NCI-H1105 treated with DMSO at 0.1 percent for 48 hours (cell line): ENCODE results near the gene XRN1.
A peak's percentile ranks its signal among the peaks of the same experiment; 100 is the strongest.
"Not testable (repeated sequence)": the region's sequence is repeated elsewhere in the genome, so short reads cannot be mapped to it uniquely, and the experiment has no call there.

Experiments used
- DNase-seq: peaks from one replicate; lab custom pipeline; 2025; lab: John Stamatoyannopoulos, UW

Gene XRN1

GRCh38 chr3:142447852-142448823, at the start of gene XRN1:
XRN1 (minus strand) TSS chr3:142448037; CDS start chr3:142447944, 93 bp downstream.
- peak; percentile 94 for DNase-seq

- DNase-seq = no peak
Measured at GRCh38 chr3:142495103-142495502, 47.3 kb upstream of the XRN1 start.

DNA sequence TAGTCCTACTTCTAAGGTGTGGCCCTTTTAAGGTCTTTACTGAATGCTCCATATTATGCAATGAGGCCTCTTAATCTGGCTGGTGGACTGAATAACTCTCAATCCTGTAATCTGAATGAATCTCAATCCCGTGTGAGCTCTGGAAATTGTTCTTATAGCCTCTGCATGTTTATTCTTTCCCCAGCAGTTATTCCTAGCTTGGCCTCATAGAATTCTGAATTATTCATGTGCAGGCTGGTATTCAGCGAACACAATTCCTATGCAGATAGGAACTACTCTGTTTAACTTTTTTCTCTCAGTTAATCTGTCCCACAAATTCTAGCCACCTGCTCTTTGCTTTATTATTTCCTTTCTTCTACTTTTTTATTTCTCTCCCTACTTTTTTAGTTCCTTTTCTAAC, 44.3 kb upstream of the XRN1 start:
- no peak for DNase-seq

GRCh38 chr3:142489572-142490323, 41.9 kb upstream of the XRN1 start:
- peak; percentile 46 for DNase-seq

DNA sequence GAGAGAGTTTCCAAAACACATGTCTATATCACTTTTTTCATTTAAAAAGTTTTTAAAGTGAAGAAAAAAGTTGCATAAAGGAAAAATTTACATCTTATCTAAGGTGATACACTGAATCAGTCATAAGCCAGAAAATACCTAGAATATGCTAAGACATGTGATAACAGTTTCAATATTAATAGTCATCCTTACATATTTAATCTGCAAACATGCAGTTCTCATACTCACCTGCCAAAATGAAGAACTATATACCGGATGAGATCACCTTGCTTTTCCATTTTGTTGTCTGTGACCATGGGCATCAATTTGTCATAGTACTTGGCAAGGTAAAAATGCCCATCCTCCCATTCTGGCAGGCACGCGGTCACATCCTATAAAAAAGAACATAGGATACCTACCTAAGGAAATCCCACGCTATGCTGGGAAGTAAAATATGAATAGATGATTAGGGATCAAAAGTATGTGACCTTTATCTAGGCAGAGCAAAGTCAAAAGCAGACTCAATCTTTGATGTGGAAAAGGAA, 37.1 kb upstream of the XRN1 start:
- DNase-seq = no peak

- no peak for DNase-seq
Measured at GRCh38 chr3:142481196-142481595, 33.4 kb upstream of the XRN1 start.

- DNase-seq = no peak
Measured at GRCh38 chr3:142470826-142471225, 23.0 kb upstream of the XRN1 start.

DNA sequence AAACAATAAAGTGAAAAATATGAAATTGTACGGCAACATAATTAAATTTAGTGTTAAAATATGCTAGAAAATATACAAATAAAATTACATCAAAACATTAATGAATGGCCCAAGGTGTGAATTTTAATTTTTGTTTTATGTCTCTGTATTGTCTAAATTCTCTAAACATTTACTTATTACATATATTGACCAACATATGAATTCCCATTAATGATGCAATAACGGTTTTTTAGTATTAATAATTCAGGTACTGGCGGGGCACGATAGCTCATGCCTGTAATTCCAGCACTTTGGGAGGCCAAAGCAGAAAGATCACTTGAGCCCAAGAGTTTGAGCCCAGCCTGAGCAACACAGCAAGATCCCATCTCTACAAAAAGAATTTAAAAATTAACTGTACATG, 20.6 kb upstream of the XRN1 start:
- DNase-seq = no peak

- no peak for DNase-seq
Measured at GRCh38 chr3:142467768-142468167, 19.9 kb upstream of the XRN1 start.

GRCh38 chr3:142460689-142461088, 12.9 kb upstream of the XRN1 start:
- DNase-seq = no peak

- DNase-seq = no peak
Measured at GRCh38 chr3:142459929-142460328, 12.1 kb upstream of the XRN1 start.

- DNase-seq = no peak
Measured at GRCh38 chr3:142459096-142459495, 11.3 kb upstream of the XRN1 start.

DNA sequence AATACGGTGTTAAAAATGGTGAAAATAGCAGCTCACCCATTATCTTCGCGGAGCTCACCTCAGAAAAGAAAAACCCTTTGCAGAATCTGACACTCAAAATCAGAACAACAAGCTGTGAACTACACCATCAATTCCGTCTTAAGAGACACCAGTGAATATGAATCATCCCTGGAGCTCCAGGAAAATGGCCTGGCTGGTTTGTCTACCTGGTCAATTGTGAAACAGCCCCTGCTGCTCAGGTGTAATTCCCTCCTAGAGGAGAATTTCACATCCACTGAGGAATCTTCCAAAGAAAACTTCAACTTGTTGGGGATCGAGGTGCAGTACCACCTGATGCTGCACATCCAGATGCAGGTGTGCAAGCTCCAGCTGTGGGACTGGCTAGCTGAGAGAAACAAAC, 3.0 kb upstream of the XRN1 start:
- DNase-seq = no peak

DNA sequence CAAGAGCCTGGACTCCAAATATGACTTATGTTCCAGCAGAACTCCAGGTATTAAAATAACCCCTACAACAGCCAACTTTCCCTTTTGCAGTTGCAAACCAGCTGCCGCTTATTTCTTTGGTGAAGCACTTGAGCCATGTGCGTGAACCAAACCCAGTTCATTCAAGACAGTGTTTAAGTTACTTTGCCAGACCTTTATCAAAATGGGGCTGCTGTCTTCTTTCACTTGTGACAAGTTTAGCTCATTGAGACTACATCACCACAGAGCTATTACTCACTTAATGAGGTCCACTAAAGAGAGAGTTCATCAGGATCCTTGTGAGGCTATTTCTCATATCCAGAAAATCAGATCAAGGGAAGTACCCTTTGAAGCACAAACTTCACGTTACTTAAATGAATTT, 2.4 kb upstream of the XRN1 start:
- DNase-seq = no peak

DNA sequence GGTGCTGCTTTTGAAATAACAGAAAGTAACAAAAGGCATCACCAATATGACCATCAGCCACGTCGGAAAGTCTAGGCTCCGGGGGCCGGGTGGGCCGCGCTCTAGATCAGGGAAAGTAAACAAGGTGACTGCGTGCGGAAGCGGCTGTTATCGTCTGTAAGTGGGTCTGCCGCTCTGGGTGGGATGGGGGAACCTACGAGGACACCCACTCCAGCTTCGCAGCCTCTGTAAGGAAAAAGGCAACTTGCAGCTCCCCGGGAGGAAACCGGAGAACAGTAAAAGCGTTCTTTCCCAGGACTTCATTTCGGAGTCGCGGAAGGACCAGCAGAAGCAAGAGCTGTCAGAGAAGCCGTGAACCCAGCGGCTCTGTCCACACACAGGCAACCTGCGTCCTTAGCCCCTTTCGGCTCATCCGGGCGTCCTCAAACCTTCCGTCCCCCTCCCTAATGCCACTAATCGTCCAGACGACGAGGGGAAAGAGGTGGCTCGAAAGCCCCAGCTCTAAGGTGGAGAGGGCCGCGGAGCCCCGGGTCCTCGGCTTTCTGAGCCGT, 461 bp downstream of the XRN1 start:
- DNase-seq = peak; percentile 59

DNA sequence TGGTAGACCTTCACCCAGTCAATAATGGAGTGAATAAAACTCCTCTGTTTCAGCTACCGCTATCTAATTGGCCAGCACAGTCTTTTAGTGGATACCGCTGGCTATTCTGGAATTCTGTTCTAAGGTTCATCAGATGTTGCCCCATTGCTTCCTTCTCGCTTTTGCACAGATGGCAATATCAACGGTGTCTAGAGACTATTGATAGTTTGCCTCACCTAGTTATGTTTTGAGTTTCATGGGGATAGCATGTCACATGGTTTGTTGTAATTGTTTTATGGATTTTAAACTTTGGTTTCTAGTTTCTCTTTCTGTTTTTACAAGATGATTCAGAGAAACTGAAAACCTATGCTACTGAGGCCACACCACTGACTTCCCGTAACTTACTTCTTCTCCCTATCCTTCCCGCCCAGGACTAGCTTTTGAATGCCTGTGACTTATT, 2.0 kb downstream of the XRN1 start:
- no peak for DNase-seq

- DNase-seq = no peak
Measured at GRCh38 chr3:142444343-142444742, 3.5 kb downstream of the XRN1 start.

DNA sequence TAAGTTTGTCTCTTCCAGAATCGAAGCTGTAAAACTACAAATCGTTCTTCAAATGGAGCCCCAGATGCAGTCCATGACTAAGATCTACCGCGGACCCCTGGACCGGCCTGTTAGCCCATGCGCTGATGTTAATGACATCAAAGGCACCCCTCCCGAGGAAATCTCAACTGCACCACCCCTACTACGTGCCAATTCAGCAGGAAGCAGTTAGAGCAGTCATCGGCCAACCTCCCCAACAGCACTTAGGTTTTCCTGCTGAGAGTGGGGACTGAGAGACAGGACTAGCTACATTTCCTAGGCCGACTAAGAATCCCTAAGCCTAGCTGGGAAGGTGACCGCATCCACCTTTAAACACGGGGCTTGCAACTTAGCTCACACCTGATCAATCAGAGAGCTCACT, 4.8 kb downstream of the XRN1 start:
- not testable (repeated sequence) for DNase-seq

GRCh38 chr3:142439499-142440220, 8.2 kb downstream of the XRN1 start:
- DNase-seq = not testable (repeated sequence)

DNA sequence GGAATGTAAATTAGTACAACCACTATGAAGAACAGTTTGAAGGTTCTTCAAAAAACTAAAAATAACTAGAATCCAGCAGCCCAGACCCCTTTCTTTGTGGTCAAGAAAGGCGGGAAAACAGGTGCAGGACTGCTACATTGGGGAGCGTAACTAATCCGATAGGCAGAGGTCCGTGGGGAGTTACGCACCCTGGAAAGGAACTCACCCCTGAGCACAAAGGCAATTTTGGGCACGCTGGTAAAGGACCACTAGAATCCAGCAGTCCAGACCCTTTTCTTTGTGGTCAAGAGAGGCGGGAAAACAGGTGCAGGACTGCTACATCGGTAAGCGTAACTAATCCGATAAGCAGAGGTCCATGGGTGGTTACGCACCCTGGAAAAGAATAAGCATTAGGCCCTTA, 9.7 kb downstream of the XRN1 start:
- not testable (repeated sequence) for DNase-seq

- DNase-seq = no peak
Measured at GRCh38 chr3:142436951-142437585, 10.8 kb downstream of the XRN1 start.
